MCF 10A (cell line): ENCODE results near the gene DGUOK. TPM values are rescaled to one million over a fixed set of nuclear protein-coding genes. Genes with fewer than 3 reads are reported as not detected.
A peak's percentile ranks its signal among the peaks of the same experiment; 100 is the strongest.

Source experiments
- BruUV-seq: library from RNA; stranded (reverse); fragments of 400-500 nt; replicated peaks from 2 replicates; lab custom pipeline; 2021; lab: Mats Ljungman, UMichigan
- CTCF ChIA-PET: fragments of 300-600 bp; sonication (Branson Sonifier 250); formaldehyde crosslinking; extraction: SDS; loops from one replicate; lab custom pipeline; 2021; ENCODE audit warnings: antibody characterized with exemption, inconsistent platforms; lab: Yijun Ruan, JAX
- POLR2A ChIA-PET: fragments of 300-600, 350-650 bp; sonication (Branson Sonifier 250); formaldehyde crosslinking; extraction: SDS; loops from one replicate; lab custom pipeline; 2020; ENCODE audit warnings: antibody characterized with exemption, inconsistent platforms; lab: Yijun Ruan, JAX
- DNase-seq: peaks from one replicate; pipeline ENCODE4 v3.0.0-alpha.2; 2018; ENCODE audit not compliant: unreplicated experiment
- H3K27ac Mint-ChIP-seq: one replicate; pipeline ENCODE4 v1.8.0; 2022; ENCODE audit warnings: mild to moderate bottlenecking, low read depth, mixed read lengths; ENCODE audit not compliant: unreplicated experiment
- H3K27me3 Mint-ChIP-seq: one replicate; pipeline ENCODE4 v1.8.0; 2022; ENCODE audit warnings: mixed read lengths; ENCODE audit not compliant: insufficient read depth, unreplicated experiment
- H3K36me3 Mint-ChIP-seq: one replicate; pipeline ENCODE4 v1.8.0; 2022; ENCODE audit warnings: mild to moderate bottlenecking, moderate library complexity, mixed read lengths; ENCODE audit not compliant: insufficient read depth, unreplicated experiment
- H3K4me1 Mint-ChIP-seq: one replicate; pipeline ENCODE4 v1.8.0; 2022; ENCODE audit warnings: mixed read lengths; ENCODE audit not compliant: insufficient read depth, unreplicated experiment
- H3K4me3 Mint-ChIP-seq: one replicate; pipeline ENCODE4 v1.8.0; 2022; ENCODE audit warnings: mild to moderate bottlenecking, moderate library complexity, mixed read lengths; ENCODE audit not compliant: unreplicated experiment
- H3K9me3 Mint-ChIP-seq: one replicate; pipeline ENCODE4 v1.8.0; 2022; ENCODE audit warnings: mixed read lengths; ENCODE audit not compliant: unreplicated experiment
- intact Hi-C: fragments of 100-400 bp; cut with micrococcal nuclease; formaldehyde crosslinking; loops from 2 replicates; pipeline ENCODE4 v1.14.1; 2022
- total RNA-seq: library from RNA; stranded (reverse); gene quantifications from 2 replicates; pipeline ENCODE4 v1.2.3, GENCODE V29; 2022
- TF ChIP-seq, protein P1 (sequence below): fragments of 200-600 bp; IDR thresholded peaks from one replicate; pipeline ENCODE4 v1.8.0; 2022; ENCODE audit warnings: antibody characterized with exemption, mild to moderate bottlenecking; ENCODE audit not compliant: unreplicated experiment

The DGUOK gene
- total RNA-seq, 1 experiment from 2014 or later, result 92.3 TPM

DNA sequence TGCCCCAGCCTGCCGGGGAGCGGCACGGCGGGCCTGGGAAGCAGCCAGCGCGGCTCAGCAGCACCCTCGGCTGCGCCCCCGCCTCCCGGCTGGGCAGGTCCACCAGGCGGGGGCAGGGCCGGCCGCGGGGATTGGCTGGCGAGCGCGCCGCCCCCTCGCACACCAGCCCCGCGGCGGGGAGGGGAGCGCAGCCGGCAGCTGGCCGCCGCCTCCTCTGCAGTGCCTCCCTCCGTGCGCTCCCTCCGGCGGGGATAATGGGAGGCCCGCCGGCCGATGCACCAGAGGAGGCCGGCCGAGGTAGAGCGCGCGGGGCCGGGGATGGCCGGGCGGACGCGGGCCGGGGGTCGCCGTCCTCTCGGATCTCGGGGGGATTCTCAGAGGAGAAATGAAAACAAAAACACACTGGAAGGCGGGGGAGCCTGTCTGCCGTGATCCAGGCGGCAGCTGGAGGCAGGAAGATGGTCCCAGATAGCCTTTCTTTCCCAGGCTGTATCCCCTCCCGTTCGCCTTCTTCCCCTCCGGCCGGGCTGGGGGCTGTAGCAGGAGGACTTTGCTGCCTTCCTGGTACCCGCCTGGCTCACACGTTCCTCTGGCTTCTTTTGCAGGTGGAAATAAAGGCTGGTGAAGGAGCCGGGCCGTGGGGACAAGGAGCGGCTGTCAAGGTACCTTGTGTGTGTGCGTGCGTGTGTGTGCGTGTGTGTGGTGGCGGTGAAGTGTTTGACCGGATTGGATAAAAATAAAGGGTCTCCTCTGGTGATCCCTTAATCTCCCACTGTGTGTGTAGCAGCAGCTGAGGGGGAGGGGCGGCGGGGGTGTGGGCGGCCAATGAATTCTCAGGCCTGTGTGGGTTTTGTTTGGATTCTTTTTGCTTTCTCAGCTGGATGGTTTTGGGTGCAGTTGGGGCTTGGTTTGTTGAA, 76.1 kb downstream of the DGUOK start:
- BruUV-seq, result no TSS peak
- peak overlapping the region; percentile 72 for H3K4me3 Mint-ChIP-seq
- intact Hi-C loops, result loop anchor here (1.0 to 5.0 kb wide), 2 partner anchors 63 to 170 kb away; no protein-coding TSS in a partner anchor
- H3K36me3 Mint-ChIP-seq, result peaks cover 16% of the 10 kb centered on the region
- H3K27ac Mint-ChIP-seq, result no peak overlapping the region
- no peaks in the 10 kb centered on the region for H3K9me3 Mint-ChIP-seq
- CTCF ChIA-PET, result interaction anchor here (1.1 to 1.6 kb wide), 2 partner anchors 10 to 149 kb away, joined by 3 to 4 read pairs; no protein-coding TSS in a partner anchor
- no peaks in the 10 kb centered on the region for H3K27me3 Mint-ChIP-seq
- POLR2A ChIA-PET, result interaction anchor here (0.6 to 1.1 kb wide), 3 partner anchors 18 to 39 kb away, joined by 3 to 4 read pairs (median 3); partner anchors contain the start of gene TET3
- H3K4me1 Mint-ChIP-seq, result peaks cover 67% of the 10 kb centered on the region
- peak; percentile 82 for DNase-seq
- TF ChIP-seq, protein P1, sequence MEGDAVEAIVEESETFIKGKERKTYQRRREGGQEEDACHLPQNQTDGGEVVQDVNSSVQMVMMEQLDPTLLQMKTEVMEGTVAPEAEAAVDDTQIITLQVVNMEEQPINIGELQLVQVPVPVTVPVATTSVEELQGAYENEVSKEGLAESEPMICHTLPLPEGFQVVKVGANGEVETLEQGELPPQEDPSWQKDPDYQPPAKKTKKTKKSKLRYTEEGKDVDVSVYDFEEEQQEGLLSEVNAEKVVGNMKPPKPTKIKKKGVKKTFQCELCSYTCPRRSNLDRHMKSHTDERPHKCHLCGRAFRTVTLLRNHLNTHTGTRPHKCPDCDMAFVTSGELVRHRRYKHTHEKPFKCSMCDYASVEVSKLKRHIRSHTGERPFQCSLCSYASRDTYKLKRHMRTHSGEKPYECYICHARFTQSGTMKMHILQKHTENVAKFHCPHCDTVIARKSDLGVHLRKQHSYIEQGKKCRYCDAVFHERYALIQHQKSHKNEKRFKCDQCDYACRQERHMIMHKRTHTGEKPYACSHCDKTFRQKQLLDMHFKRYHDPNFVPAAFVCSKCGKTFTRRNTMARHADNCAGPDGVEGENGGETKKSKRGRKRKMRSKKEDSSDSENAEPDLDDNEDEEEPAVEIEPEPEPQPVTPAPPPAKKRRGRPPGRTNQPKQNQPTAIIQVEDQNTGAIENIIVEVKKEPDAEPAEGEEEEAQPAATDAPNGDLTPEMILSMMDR, result no peak

DNA sequence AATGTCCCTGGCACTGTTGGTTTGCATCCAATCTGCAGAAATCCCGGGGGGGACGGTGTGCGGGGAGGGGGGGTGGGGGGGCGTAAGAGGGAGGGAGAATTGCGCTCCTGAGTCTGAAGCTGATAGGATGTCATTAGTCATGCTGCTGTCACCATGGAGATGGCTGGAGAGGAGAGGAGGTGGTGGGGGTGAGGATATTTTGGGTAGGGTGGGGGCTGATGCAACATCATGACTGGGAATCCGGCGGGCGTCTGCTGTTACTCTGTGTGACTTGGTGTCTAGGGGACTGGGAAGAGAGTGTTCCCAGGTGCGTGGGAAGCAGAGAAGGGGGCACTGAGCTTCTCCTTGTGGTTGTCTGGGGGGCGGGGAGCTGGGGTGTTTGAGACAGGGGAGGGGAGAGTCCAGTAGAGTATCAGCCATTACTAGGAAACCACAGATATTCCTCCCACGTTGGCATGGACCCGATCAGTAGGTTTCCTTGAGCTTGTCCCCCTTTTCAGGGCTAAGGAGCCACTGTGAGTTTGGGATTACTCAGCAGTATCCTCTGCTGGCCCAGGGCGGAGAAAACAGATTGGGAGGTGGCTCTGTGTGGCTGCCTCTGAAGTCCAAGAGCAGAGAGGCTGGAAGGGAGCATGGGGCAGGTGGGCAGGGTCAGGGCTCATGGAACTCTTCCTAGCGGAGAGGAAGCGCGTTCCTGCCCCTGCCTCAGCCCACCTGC, 77.0 kb downstream of the DGUOK start:
- no peaks in the 10 kb centered on the region for H3K9me3 Mint-ChIP-seq
- H3K36me3 Mint-ChIP-seq, result peaks cover 20% of the 10 kb centered on the region
- peak; percentile 57 for DNase-seq
- no peaks in the 10 kb centered on the region for H3K27me3 Mint-ChIP-seq
- TF ChIP-seq, protein P1, result no peak
- POLR2A ChIA-PET, result interaction anchor here (0.6 to 1.1 kb wide), 5 partner anchors 19 to 226 kb away, joined by 3 read pairs; partner anchors contain the start of gene TET3
- CTCF ChIA-PET, result interaction anchor here (1.1 to 1.3 kb wide), 2 partner anchors 9 to 67 kb away, joined by 3 to 4 read pairs; no protein-coding TSS in a partner anchor
- no peak overlapping the region for H3K27ac Mint-ChIP-seq
- peak overlapping the region; percentile 72 for H3K4me3 Mint-ChIP-seq
- BruUV-seq, result no TSS peak
- intact Hi-C loops, result loop anchor here (5.0 kb wide), 1 partner anchor 171 kb away; no protein-coding TSS in a partner anchor
- H3K4me1 Mint-ChIP-seq, result peaks cover 58% of the 10 kb centered on the region

DNA sequence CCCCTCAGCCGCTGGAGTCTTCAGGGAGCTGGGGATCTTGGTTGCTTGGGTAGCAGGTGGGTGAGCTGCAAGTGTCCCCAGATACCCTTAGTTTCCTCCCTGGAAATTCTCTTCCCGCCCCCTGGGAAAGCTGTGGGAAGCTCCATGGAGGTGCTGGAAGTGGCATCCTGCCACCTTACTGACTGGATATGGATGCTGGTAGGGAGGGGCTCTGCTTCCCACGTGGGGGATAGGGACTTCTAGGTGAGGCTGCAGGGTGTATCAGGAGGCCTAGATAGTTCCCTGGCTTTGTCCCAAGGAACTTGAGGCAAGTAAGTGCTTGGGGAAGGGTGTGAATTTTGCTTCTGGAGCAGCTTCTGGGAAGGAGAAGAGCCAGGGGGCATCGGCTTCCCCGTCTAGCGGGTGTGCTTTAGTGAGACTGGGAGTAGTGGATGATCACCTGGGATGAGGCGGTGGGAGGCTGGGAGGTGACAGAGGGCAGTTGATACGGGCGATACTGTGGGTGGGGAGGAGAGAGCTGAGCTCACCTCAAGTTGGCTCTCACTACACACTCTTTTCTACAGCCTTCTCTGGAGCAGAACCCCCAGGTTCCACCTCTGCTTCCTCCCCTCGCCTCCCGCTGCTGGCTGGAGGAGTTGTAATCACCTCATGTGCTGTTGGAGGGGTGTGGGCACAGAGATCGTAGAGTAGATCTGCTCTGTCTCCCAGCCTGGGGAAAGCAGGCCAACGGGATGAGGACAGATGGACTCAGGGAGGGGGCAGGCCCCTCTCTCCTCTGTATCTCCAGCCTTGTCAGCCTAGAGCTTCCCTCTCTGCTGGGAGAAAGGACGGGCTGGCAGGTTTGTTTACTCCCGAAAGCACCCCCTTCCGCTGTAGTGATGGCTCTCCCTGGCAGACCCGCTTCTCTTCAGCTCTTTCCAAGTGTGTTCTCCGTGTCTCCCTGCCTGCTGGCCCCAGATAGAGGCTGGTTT, 77.8 kb downstream of the DGUOK start:
- Mint-ChIP-seq H3K27me3 (no peaks in the 10 kb centered on the region), H3K36me3 (peaks cover 23% of the 10 kb centered on the region), H3K27ac (no peak overlapping the region), H3K4me3 (peak overlapping the region; percentile 72), H3K4me1 (peaks cover 57% of the 10 kb centered on the region), H3K9me3 (no peaks in the 10 kb centered on the region)
- ChIA-PET POLR2A (interaction anchor here (0.7 to 1.1 kb wide), 3 partner anchors 23 to 227 kb away, joined by 3 read pairs; no protein-coding TSS in a partner anchor), CTCF (interaction anchor here (1.1 to 1.3 kb wide), 3 partner anchors 8 to 68 kb away, joined by 3 to 4 read pairs (median 3); no protein-coding TSS in a partner anchor)
- TF ChIP-seq, protein P1, result no peak
- DNase-seq, result no peak
- BruUV-seq, result no TSS peak
- intact Hi-C loops, result loop anchor here (5.0 kb wide), 1 partner anchor 172 kb away; no protein-coding TSS in a partner anchor
